Left lung (tissue), 10 donors: ENCODE results near the gene RUBCNL. TPM values are rescaled to one million over a fixed set of nuclear protein-coding genes. Genes with fewer than 3 reads are reported as not detected.

Source experiments
- ATAC-seq: fragments of 200-7000 bp; cut with Tn5 transposase; one replicate; pipeline ENCODE4 v1.9.1; 2020; ENCODE audit warnings: moderate library complexity
- DNase-seq, 4 donors: peaks; one replicate each; pipeline ENCODE4 v3.0.0-alpha.2; 2013 to 2020
- H3K27ac ChIP-seq, 2 donors: fragments of 200-600 bp; sonication (generic) in 1 of 2; one replicate each; pipeline versions ENCODE4 v1.5.0 to v1.8.0; 2020 to 2021
- H3K27me3 ChIP-seq, 2 donors: fragments of 200-600 bp; sonication (generic) in 1 of 2; one replicate each; pipeline versions ENCODE4 v1.5.0 to v1.8.0; 2020 to 2021
- H3K36me3 ChIP-seq, 2 donors: fragments of 200-600 bp; sonication (generic) in 1 of 2; one replicate each; pipeline versions ENCODE4 v1.5.0 to v1.8.0; 2020 to 2021
- H3K4me1 ChIP-seq, 2 donors: fragments of 200-600 bp; one replicate each; pipeline ENCODE4 v1.8.0; 2021
- H3K4me3 ChIP-seq, 2 donors: fragments of 200-600 bp; sonication (generic) in 1 of 2; one replicate each; pipeline versions ENCODE4 v1.5.0 to v1.8.0; 2020 to 2021; ENCODE audit warnings: mild to moderate bottlenecking in 1 of 2
- H3K9me3 ChIP-seq, 2 donors: fragments of 200-600 bp; sonication (generic) in 1 of 2; one replicate each; pipeline versions ENCODE4 v1.5.0 to v1.8.0; 2020 to 2021
- CTCF ChIP-seq, 2 donors: fragments of 200-600 bp; sonication (generic) in 1 of 2; IDR thresholded peaks; one replicate each; pipeline versions ENCODE4 v1.5.0 to v1.8.0; 2021; ENCODE audit warnings: antibody characterized with exemption in 2 of 2
- intact Hi-C, 2 donors: fragments of 100-400 bp; cut with DNase I; formaldehyde crosslinking; loops; one replicate each; pipeline versions ENCODE4 v1.11.2 to v1.14.2; 2022
- polyA plus RNA-seq, 6 donors: library from polyadenylated mRNA; unstranded; fragments of 120-200 nt; gene quantifications; one replicate each; pipeline ENCODE4 v1.2.1, GENCODE V29; 2013; ENCODE audit not compliant: insufficient read length in 6 of 6
- total RNA-seq, 2 donors: library from RNA; stranded (reverse); fragmentation: NEBNext Ultra II Directional; extraction: Animal tissue kit (Norgen Biotek cat#: 25700); gene quantifications; one replicate each; pipeline ENCODE4 v1.2.1, GENCODE V29; 2021
- donor health status: DM: no; HTN: yes; CAD: no.
- donor health status: DM: no; HTN: no; CAD: no.

The RUBCNL gene
- total and polyA plus RNA-seq, 8 donors = 1.8 to 6.6 (median 2.4) TPM

- no peak for ATAC-seq
- no peak overlapping the region for H3K4me3 ChIP-seq
- peaks cover 0 to 5% of the 10 kb centered on the region in 2 donors for H3K36me3 ChIP-seq
- H3K27me3 ChIP-seq = no peaks in the 10 kb centered on the region
- intact Hi-C loops = no loop called here
- H3K27ac ChIP-seq = no peak overlapping the region
- H3K9me3 ChIP-seq = no peaks in the 10 kb centered on the region
- no peak for DNase-seq
- peaks cover 0 to 54% of the 10 kb centered on the region in 2 donors for H3K4me1 ChIP-seq
- no peak for TF ChIP-seq CTCF (IDR thresholded peaks at IDR 0.05)
These were observed 49.4 kb downstream of the RUBCNL start for GRCh38 chr13:46337700-46338099.

- H3K27ac ChIP-seq = no peak overlapping the region
- DNase-seq (no peak), ATAC-seq (no peak)
- H3K4me3 ChIP-seq = no peak overlapping the region
- no peak for TF ChIP-seq CTCF (IDR thresholded peaks at IDR 0.05)
- H3K9me3 ChIP-seq = no peaks in the 10 kb centered on the region
- H3K27me3 ChIP-seq = no peaks in the 10 kb centered on the region
- H3K4me1 ChIP-seq = peaks cover 0 to 22% of the 10 kb centered on the region in 2 donors
- intact Hi-C loops = no loop called here
- no peaks in the 10 kb centered on the region for H3K36me3 ChIP-seq
These were observed 52.8 kb downstream of the RUBCNL start for GRCh38 chr13:46334035-46334822.

GRCh38 chr13:46332772-46333171 lies 54.3 kb downstream of the RUBCNL start:
- intact Hi-C loops = no loop called here
- Histone ChIP-seq H3K27me3 (no peaks in the 10 kb centered on the region), H3K4me3 (no peak overlapping the region), H3K4me1 (peaks cover 0 to 10% of the 10 kb centered on the region in 2 donors), H3K9me3 (no peaks in the 10 kb centered on the region), H3K27ac (no peak overlapping the region), H3K36me3 (no peaks in the 10 kb centered on the region)
- DNase-seq = no peak
- TF ChIP-seq CTCF (IDR thresholded peaks at IDR 0.05) = no peak
- no peak for ATAC-seq

- Histone ChIP-seq H3K36me3 (no peaks in the 10 kb centered on the region), H3K4me1 (peaks cover 0 to 7% of the 10 kb centered on the region in 2 donors), H3K9me3 (no peaks in the 10 kb centered on the region), H3K27ac (no peak overlapping the region), H3K27me3 (no peaks in the 10 kb centered on the region), H3K4me3 (no peak overlapping the region)
- ATAC-seq (no peak), DNase-seq (no peak)
- intact Hi-C loops = no loop called here
- no peak for TF ChIP-seq CTCF (IDR thresholded peaks at IDR 0.05)
These were observed 57.4 kb downstream of the RUBCNL start for GRCh38 chr13:46329624-46330023.

- Histone ChIP-seq H3K36me3 (no peaks in the 10 kb centered on the region), H3K9me3 (no peaks in the 10 kb centered on the region), H3K27me3 (no peaks in the 10 kb centered on the region), H3K4me1 (no peaks in the 10 kb centered on the region), H3K27ac (no peak overlapping the region), H3K4me3 (no peak overlapping the region)
- no peak for ATAC-seq
- intact Hi-C loops = no loop called here
- no peak for DNase-seq
- TF ChIP-seq CTCF (IDR thresholded peaks at IDR 0.05) = no peak
These were observed 59.8 kb downstream of the RUBCNL start for GRCh38 chr13:46327246-46327645.
